Measurements from ENCODE around the gene STX4.

The STX4 gene

DNA sequence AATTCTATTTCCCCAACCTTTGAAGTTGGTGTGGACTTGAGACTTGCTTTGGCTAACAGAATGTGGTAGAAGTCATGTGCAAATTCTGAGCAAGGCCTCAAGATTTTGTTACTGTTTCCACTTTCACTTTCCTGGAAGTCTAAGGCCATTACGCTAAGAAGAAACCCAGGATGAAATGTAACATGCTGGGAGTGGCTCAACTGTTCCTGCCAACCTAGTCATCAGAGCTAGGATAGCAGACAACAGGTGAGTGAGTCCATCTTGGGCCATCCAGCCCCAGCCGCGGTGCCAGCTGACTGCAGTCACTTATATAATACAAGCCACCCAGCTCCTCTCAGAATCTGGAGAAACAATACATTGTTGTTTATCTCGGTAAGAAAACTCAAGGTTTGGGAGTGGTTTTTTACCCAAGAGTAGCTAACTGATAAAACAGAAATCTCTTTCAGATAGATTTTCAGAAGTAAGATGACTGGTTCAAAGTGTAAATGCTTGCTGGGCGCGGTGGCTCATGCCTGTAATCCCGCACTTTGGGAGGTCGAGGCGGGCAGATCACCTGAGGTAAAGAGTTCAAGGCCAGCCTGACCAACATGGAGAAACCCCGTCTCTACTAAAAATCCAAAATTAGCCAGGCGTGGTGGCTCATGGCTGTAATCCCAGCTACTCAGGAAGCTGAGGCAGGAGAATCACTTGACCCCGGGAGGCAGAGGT is 10.7 kb upstream of the STX4 start:
- no peak for DNase-seq

- DNase-seq: no peak
Observed at GRCh38 chr16:31023252-31023602, 10.1 kb upstream of the STX4 start.

DNA sequence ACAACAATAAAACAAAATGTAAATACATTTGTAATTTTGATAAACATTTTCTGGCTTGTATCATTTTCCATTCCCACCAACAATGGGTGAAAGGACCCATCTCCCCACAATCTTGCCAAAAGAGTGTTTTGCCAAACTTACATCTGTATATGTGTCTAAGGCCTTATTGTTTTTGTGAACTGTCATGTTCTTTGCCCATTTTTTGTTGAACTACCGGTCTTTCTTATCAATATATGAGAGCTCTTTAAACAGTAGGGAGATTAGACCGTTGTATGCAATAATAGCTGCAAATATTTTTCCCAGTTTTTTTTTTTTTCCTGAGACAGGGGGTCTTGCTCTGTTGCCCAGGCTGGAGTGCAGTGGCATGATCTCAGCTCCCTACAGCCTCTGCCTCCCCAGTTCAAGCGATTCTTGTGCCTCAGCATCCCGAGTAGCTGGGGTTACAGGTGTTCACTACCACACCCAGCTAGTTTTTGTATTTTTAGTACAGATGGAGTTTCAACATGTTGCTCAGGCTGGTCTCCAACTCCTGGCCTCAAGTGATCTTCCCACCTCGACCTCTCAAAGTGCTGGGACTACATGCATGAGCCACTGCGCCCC is 9.6 kb upstream of the STX4 start:
- no peak for DNase-seq

- no peak for DNase-seq
Observed at GRCh38 chr16:31025339-31025738, 8.0 kb upstream of the STX4 start.

GRCh38 chr16:31029272-31029671 is 4.1 kb upstream of the STX4 start:
- DNase-seq: no peak

GRCh38 chr16:31031276-31031675 is 2.1 kb upstream of the STX4 start:
- DNase-seq: no peak

DNA sequence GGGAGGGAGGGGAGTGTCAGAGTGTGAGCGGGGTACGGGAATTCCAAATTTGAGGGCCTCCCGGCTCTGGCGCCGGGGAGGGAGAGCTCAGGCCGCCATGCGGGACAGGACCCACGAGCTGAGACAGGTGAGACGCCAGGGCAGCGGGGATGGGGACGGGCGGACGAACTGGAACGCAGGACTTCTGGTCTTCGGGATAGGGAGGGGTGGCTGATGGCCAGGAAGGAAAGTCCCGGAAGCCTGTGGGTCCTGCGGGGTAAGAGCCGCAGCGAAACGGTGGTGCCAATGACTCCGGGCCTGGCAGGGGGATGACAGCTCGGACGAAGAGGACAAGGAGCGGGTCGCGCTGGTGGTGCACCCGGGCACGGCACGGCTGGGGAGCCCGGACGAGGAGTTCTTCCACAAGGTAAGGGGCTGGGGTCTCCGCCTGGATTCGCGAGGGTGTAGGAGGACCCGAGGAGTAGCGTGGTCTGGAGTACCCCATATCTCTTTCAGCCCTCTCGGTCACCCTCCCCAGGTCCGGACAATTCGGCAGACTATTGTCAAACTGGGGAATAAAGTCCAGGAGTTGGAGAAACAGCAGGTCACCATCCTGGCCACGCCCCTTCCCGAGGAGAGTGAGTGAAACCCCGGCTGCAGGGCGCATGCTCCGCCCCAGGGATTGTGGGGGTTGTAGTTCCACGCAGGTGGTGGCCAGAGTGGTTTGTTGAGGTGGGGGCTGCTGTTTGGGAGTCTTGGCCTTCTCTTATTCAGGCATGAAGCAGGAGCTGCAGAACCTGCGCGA is 543 bp downstream of the STX4 start:
- peak; percentile 96 for DNase-seq

- DNase-seq: no peak
Observed at GRCh38 chr16:31036691-31037090, 3.3 kb downstream of the STX4 start.

GRCh38 chr16:31038993-31039392 is 5.6 kb downstream of the STX4 start:
- no peak for DNase-seq

DNA sequence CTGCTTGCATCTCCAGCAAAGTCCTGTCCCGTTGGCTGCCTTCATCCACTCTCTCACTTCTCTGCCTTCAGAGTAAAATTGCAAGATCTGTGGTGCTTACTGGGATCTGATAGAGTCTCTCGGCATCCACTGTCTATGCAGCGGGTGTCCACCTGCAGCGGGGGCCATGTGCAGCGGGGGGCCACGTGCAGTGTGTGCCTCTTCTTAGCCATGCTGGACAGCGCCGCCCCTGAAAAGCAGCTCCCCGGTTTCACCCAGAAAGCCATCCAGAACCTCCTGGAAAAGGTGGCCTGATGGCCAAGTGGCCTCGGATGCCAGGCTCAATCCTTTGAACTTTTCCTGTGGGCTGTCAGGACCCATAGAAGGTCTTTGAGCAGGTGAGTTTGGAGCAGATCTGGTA is 9.5 kb downstream of the STX4 start:
- no peak for DNase-seq

- DNase-seq: no peak
Observed at GRCh38 chr16:31043352-31043751, 10.0 kb downstream of the STX4 start.

- no peak for DNase-seq
Observed at GRCh38 chr16:31043898-31044481, 10.6 kb downstream of the STX4 start.

- DNase-seq: no peak
Observed at GRCh38 chr16:31050280-31051030, 17.1 kb downstream of the STX4 start.

DNA sequence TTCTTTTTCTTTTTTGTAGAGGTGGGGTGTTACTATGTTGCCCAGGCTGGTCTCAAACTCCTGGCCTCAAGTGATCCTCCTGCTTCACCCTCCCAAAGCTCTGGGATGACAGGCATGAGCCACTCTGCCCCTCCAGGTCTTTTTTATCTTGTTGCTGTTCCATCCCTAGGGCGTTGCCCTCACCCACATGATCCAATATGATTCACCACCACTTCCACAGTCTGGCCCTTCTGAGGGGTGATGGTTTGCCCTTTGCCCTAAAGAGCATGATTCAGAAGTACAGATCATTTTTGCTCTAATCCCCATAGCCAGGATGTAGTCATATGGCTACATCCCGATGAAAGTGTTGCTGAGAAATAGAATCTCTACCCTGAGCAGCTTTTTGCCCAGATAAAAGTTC is 18.8 kb downstream of the STX4 start:
- no peak for DNase-seq

GRCh38 chr16:31055613-31056012 is 22.3 kb downstream of the STX4 start:
- no peak for DNase-seq

GRCh38 chr16:31061126-31061812 is 27.9 kb downstream of the STX4 start:
- no peak for DNase-seq

DNA sequence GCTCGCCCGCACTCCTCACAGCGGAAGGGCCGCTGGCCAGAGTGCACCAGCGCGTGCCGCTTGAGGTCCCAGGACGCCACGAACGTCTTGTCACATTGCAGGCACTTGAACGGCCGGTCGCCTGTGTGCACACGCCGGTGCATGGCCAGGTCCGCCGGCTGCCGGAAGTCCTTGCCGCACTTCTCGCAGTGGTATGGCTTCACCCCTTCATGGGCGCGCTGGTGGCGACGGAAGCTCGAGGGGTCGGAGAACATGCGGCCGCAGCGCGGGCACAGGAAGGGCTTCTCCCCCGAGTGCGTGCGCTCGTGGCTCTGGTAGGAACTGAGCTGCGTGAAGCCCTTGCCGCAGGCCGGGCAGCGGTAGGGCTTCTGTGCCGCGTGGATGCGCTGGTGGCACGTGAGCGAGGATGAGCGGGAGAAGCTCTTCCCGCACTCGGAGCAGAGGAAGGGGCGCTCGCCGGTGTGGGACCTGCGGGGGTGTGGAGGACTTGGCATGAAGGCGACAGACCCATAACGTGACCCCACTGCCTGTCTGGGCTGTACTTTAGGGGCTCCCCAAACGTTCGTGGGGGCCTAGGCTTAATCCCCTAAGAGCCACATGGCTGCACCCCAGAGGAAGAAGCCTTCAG is 28.6 kb downstream of the STX4 start:
- DNase-seq: no peak

DNA sequence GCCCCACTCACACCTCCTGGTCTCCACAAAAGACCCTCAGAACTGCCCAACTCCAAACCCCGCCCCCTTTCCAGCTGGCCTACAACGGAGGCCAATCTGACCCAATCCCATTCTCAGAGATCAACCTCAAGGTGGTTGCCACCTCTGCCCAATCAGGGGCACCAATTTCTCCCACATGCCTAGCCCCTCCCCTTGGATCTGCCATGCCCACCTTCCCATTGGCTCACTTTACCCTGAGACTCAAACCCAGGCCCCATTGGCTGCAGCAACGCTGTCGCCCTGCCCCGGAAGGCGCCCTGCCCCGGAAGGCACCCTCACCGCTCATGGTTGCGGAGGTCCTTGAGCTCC is 30.1 kb downstream of the STX4 start:
- DNase-seq: no peak

DNA sequence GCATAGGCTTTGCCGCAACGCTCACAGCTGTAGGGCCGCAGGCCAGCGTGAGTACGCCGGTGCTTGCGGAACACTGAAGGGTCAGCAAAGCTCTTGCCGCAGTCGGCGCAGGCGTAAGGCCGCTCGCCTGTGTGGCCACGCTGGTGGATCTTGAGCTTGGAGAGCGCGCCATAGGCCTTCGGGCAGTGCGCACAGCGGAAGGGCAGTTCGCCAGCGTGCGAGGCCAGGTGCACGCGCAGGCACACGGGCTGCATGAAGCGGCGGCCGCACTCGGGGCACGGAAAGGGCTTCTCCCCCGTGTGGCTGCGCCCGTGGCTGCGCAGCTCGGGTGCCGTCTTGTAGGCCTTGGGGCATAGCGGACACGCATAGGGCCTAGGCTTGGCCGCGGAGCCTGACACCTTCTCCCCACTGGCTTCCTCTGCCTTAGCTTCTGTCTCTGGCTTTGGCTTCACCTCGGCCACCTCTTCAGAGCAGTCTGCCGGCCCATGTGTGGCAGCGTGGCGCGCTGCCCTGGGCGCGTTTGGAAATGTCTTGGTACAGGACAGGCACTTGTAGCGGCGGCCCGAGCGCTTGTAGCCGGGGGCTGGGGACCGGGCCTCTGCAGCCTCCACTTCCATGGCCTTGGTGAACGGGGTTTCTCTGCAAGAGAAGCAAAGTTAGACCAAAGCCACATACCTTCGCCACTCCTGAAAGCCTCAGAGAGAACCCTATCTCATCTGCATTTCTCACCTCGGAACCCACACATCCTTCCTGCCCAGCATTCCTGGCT is 30.7 kb downstream of the STX4 start:
- DNase-seq: no peak

- no peak for DNase-seq
Observed at GRCh38 chr16:31064882-31065461, 31.6 kb downstream of the STX4 start.

- no peak for DNase-seq
Observed at GRCh38 chr16:31067342-31067741, 34.0 kb downstream of the STX4 start.

Measured in activated effector memory CD4-positive, alpha-beta T cell treated with anti-CD3 and anti-CD28 coated beads, Interleukin-2, amount 50 U/mL, for 16 hours (primary cell).